GM19397 (cell line): ENCODE results near the gene PIK3R6.

Experiments used
- ATAC-seq: cut with Tn5 transposase; IDR thresholded peaks from one replicate; pipeline ENCODE4 v1.9.1; 2021; ENCODE audit warnings: mild to moderate bottlenecking, moderate library complexity; ENCODE audit not compliant: unreplicated experiment

PIK3R6 gene

DNA sequence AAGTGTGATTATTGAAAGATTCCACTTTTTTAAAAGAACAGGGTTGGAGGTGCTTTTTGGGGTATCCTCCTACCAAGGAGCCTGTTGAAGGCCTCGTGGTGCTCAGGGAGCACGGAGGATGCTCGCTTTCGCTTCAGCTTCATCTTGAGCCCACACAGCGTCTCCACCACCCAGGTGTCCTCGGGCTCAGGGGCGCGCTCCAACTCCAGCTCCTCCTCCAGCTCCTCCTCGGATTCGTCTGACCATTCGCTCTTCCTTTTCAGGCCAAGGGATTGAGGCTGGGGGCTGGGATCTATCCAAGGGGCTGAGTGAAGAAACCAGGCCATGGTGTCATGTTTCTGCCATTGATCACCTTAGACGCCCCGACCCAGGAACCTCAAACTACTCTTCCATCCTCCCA is 110.3 kb downstream of the PIK3R6 start:
- no peak for ATAC-seq

DNA sequence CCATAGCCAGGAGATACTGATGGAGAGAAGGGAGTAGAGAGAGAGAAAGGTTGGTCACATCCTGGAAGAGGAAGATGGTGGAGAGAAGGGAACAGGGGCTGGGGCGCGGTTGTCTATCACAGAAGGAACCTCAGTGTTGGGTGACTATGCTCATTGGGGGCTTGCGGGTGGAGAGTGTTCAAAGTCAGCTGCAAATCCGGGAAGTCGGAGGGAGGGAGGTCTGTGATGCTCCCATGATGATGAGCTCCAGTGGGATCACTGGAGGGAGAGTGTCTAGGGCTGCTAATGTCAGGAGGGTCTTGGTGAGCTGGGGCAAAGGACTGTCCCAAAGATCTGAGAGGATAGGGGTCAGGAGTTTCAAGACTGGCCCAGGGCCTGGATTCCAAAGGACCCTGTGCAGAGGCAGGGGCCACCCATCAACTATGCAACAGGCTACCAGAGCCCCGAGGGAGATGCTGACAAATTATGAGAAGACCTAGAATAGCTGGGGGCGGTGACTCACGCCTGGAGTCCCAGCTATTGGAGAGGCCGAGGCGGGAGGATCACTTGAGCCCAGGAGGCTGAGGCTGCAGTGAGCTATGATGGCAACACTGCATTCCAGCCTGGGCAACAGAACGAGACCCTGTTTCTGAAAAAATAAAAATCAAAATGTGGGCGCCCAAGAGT is 111.8 kb downstream of the PIK3R6 start:
- no peak for ATAC-seq

DNA sequence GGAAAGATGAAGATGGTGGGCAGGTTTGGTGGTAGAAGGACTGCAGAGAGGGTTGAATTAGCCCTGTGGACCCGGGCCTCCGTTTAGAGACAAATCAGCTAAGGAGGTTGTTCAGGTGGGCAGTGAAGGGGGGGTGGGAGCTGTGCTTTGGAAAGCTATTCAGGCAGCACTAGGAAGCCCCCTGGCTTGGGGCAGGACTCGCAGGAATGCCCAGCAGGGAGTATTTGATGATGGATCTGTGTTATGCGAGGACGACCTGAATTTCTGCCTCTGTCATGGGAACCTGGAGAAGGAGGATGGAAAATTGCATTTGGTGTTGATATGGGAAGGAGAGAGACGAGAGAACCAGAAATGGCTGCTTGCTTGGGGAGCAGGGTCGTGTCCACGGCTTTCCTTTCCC is 112.6 kb downstream of the PIK3R6 start:
- no peak for ATAC-seq

DNA sequence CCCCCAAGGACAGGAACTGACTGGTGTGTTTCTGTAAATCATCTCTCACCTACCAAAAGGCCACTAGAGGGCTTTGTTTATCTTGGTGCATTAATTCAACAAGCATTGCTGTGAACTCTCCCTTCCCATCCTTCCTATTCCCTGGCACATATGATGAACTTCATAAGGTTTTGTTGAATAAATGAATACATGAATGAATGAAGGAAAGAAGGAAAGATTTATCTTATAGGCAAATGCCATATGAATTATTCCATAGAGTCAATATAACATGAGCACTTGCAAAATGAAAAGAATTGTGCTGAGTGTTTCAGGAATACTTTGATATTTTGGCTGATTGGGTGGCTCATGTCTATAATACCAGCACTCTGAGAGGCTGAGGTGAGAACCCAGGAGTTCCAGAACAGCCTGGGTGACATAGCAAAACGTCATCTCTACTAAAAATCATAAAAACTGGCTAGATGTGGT is 113.5 kb downstream of the PIK3R6 start:
- ATAC-seq: no peak

DNA sequence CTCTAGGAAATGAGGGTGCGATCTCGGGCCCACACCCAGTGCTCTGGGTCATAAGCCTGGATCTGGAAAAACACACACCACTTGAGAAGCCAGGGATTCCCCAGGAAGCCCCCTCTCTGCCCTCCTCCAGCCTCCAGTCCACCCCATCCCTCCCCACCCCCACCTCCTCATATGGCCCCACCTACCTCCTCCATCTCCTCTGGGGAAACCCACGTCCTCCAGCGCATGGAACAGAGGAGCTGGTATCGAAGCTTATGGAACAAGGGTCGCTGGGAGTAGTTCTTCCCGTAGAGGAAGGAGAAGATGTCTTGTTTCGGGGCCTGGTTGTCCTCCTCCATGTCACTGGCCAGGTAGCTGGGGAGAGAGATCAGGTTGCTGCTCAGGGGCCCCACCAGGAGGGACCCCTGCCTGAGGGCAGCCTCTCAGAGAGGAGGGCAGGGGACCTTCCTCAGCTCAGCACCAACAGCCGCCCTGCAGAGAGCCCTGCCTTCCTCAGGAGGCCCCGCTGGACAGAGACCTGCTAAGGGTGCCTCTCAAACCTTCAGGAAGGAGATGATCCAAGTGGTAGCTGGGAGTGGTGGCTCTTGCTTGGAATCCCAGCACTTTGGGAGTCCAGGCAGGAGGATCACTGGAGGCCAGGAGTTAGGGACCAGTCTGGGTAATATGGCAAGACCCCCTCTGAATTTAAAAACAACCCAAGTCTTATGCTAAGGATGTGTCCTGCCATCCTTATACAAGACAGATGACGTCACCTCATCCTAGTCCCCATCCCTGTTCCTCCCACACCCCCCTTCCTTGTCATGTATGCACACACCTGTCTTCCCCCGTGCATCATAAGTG is 114.1 kb downstream of the PIK3R6 start:
- ATAC-seq: no peak
